Psoas muscle (tissue), 8 donors: ENCODE measurements around the gene ZNF304. TPM values are rescaled to one million over a fixed set of nuclear protein-coding genes. Genes with fewer than 3 reads are reported as not detected.
A peak's percentile ranks its signal among the peaks of the same experiment; 100 is the strongest.

Source experiments
- ATAC-seq, 4 donors: fragments of 200-7000 bp; cut with Tn5 transposase; one replicate each; pipeline ENCODE4 v1.9.1; 2020; ENCODE audit warnings: moderate library complexity in 3 of 4, mild to moderate bottlenecking in 2 of 4
- DNase-seq, 2 donors: peaks; one replicate each; pipeline ENCODE4 v3.0.0-alpha.2; 2020
- H3K27ac ChIP-seq: fragments of 200-600 bp; one replicate; pipeline ENCODE4 v1.8.0; 2022
- H3K27me3 ChIP-seq, 3 donors: fragments of 200-600 bp in 1 of 3; one replicate each; pipeline versions ENCODE4 v1.6.1 to v1.8.0; 2013 to 2022; ENCODE audit warnings: low read length in 2 of 3, mild to moderate bottlenecking in 2 of 3, moderate library complexity in 1 of 3; ENCODE audit not compliant: insufficient read depth in 3 of 3
- H3K36me3 ChIP-seq, 2 donors: fragments of 200-600 bp in 1 of 2; one replicate each; pipeline versions ENCODE4 v1.6.1 to v1.8.0; 2013 to 2022; ENCODE audit warnings: low read depth in 1 of 2, mild to moderate bottlenecking in 1 of 2, moderate library complexity in 1 of 2; ENCODE audit not compliant: insufficient read depth in 1 of 2
- H3K4me1 ChIP-seq: fragments of 200-600 bp; one replicate; pipeline ENCODE4 v1.8.0; 2022
- H3K4me3 ChIP-seq: fragments of 200-600 bp; one replicate; pipeline ENCODE4 v1.8.0; 2022; ENCODE audit warnings: mild to moderate bottlenecking
- H3K9me3 ChIP-seq: fragments of 200-600 bp; one replicate; pipeline ENCODE4 v1.8.0; 2022
- CTCF ChIP-seq: fragments of 200-600 bp; IDR thresholded peaks from one replicate; pipeline ENCODE4 v1.8.0; 2022; ENCODE audit warnings: antibody characterized with exemption
- WGBS, 3 donors: extraction: QIAGEN DNeasy Blood & Tissue Kit; methylation state at CpG; one replicate each; pipeline versions ENCODE4 v1.1.6 to v1.1.7; 2013; 5-methylcytosine and 5-hydroxymethylcytosine counted together
- intact Hi-C, 2 donors: fragments of 100-400 bp; cut with DNase I; formaldehyde crosslinking; loops; one replicate each; pipeline versions ENCODE4 v1.11.0 to v1.14.2; 2022
- polyA plus RNA-seq, 3 donors: library from polyadenylated mRNA; stranded (reverse); fragments of 200-250 nt; gene quantifications; one replicate each; pipeline ENCODE4 v1.2.3, GENCODE V29; 2013
- total RNA-seq, 4 donors: library from RNA; stranded (reverse); fragmentation: NEBNext Ultra II Directional in 2 of 4; extraction: Animal tissue kit (Norgen Biotek cat#: 25700) in 2 of 4; gene quantifications; one replicate each; pipeline versions ENCODE4 v1.2.1 to v1.2.4, GENCODE V29; 2021 to 2023
- donor health status: healthy with polysubstance abuse.
- donor health status: DM: no; HTN: no; CAD: no; lungs with moderate emphysema.
- donor health status: Bipolar disorder and iron deficiency.
- donor health status: healthy.
- donor health status: DM: yes; HTN: yes; CAD: no.
- donor health status: DM: no; HTN: no; CAD: no.
- donor health status: DM: no; HTN: no; CAD: no.
- donor health status: DM: yes; HTN: yes; CAD: no.

ZNF304 gene
- total and polyA plus RNA-seq, 7 donors: 2.3 to 8.8 (median 6.1) TPM

GRCh38 chr19:57351867-57352266, 796 bp downstream of the ZNF304 start:
- H3K27me3 ChIP-seq: no peaks in the 10 kb centered on the region
- ATAC-seq (peak in 2 of 4 donors; percentile 11 to 23), DNase-seq (no peak)
- intact Hi-C loops: loop anchor here in 1 of 2 donors (2.0 kb wide), 1 partner anchor 31 kb away; the partner anchor contains the start of gene ZNF543
- peaks cover 17 to 33% of the 10 kb centered on the region in 2 donors for H3K36me3 ChIP-seq
- TF ChIP-seq CTCF: no peak
- H3K4me3 ChIP-seq: peak overlapping the region; percentile 94
- WGBS, 3 donors: 16 to 22% (median 18%) methylated on average over 7 of the region's 7 CpGs
- peaks cover 9% of the 10 kb centered on the region for H3K9me3 ChIP-seq
- H3K4me1 ChIP-seq: peaks cover 14% of the 10 kb centered on the region
- peak overlapping the region; percentile 88 for H3K27ac ChIP-seq

- peaks cover 18% of the 10 kb centered on the region for H3K9me3 ChIP-seq
- peaks cover 24 to 56% of the 10 kb centered on the region in 2 donors for H3K36me3 ChIP-seq
- intact Hi-C loops: no loop called here
- no peak for DNase-seq
- H3K4me3 ChIP-seq: no peak overlapping the region
- TF ChIP-seq CTCF: no peak
- 85 to 94% (median 94%) methylated on average over 4 of the region's 4 CpGs for WGBS, 3 donors
- H3K4me1 ChIP-seq: peaks cover 14% of the 10 kb centered on the region
- H3K27ac ChIP-seq: no peak overlapping the region
- H3K27me3 ChIP-seq: no peaks in the 10 kb centered on the region
- no peak for ATAC-seq
Measured at GRCh38 chr19:57355916-57356315, 4.8 kb downstream of the ZNF304 start.

- Histone ChIP-seq H3K9me3 (peaks cover 18% of the 10 kb centered on the region), H3K4me1 (peaks cover 7% of the 10 kb centered on the region), H3K27me3 (no peaks in the 10 kb centered on the region), H3K36me3 (peaks cover 24 to 56% of the 10 kb centered on the region in 2 donors), H3K4me3 (no peak overlapping the region), H3K27ac (no peak overlapping the region)
- DNase-seq: no peak
- intact Hi-C loops: no loop called here
- ATAC-seq: no peak
- 95 to 98% (median 97%) methylated on average over 5 of the region's 5 CpGs for WGBS, 3 donors
- TF ChIP-seq CTCF: no peak
Measured at GRCh38 chr19:57357406-57357805, 6.3 kb downstream of the ZNF304 start.

- H3K36me3 ChIP-seq: peaks cover 21 to 49% of the 10 kb centered on the region in 2 donors
- intact Hi-C loops: no loop called here
- no peak for TF ChIP-seq CTCF
Measured at GRCh38 chr19:57359300-57359699, 8.2 kb downstream of the ZNF304 start.

GRCh38 chr19:57362419-57362818, 11.3 kb downstream of the ZNF304 start:
- Histone ChIP-seq H3K4me1 (no peaks in the 10 kb centered on the region), H3K9me3 (peaks cover 4% of the 10 kb centered on the region), H3K4me3 (peak overlapping the region; percentile 91), H3K27me3 (no peaks in the 10 kb centered on the region), H3K36me3 (peaks cover 7 to 34% of the 10 kb centered on the region in 2 donors), H3K27ac (peak overlapping the region; percentile 98)
- DNase-seq (no peak), ATAC-seq (peak in 1 of 4 donors; percentile 2)
- TF ChIP-seq CTCF: no peak
- WGBS, 3 donors: 65 to 72% (median 65%) methylated on average over 2 of the region's 2 CpGs
- intact Hi-C loops: no loop called here

More at GRCh38 chr19:57359300-57359699, 8.2 kb downstream of the ZNF304 start:
- no peaks in the 10 kb centered on the region for H3K27me3 ChIP-seq
- no peak overlapping the region for H3K27ac ChIP-seq
- H3K9me3 ChIP-seq: peaks cover 18% of the 10 kb centered on the region
- no peak for DNase-seq
- H3K4me3 ChIP-seq: no peak overlapping the region
- no peaks in the 10 kb centered on the region for H3K4me1 ChIP-seq
- no peak for ATAC-seq
